Measurements from ENCODE around the gene MTERF4. TPM values are rescaled to one million over a fixed set of nuclear protein-coding genes. Genes with fewer than 3 reads are reported as not detected.

The MTERF4 gene
- total RNA-seq, 4 donors from 2014 or later = 28.9 to 60.5 (median 38.9) TPM

GRCh38 chr2:241065355-241065803, 36.7 kb downstream of the MTERF4 start:
- H3K4me1 ChIP-seq = peaks cover 0 to 23% (median 0%) of the 10 kb centered on the region in 4 donors
- H3K9me3 ChIP-seq = no peaks in the 10 kb centered on the region
- no peak overlapping the region for H3K27ac ChIP-seq
- WGBS, 2 donors = 74 to 82% methylated on average over 23 to 27 of the region's 27 CpGs
- H3K36me3 ChIP-seq = peaks cover 0 to 58% (median 0%) of the 10 kb centered on the region in 3 donors
- no peak overlapping the region for H3K4me3 ChIP-seq
- no peaks in the 10 kb centered on the region for H3K27me3 ChIP-seq
- no peak for DNase-seq (ENCODE audit: low spot score in 2 of 2)
- no peak for TF ChIP-seq EP300 (IDR thresholded peaks at IDR 0.05)
- no peak for TF ChIP-seq CTCF (IDR thresholded peaks at IDR 0.05)
- TF ChIP-seq POLR2A (IDR thresholded peaks at IDR 0.05) = no peak

GRCh38 chr2:241064802-241065354, 37.2 kb downstream of the MTERF4 start:
- peaks cover 0 to 53% (median 0%) of the 10 kb centered on the region in 3 donors for H3K36me3 ChIP-seq
- peak overlapping the region in 1 of 4 donors; percentile 32 for H3K27ac ChIP-seq
- peak in 1 of 2 donors; percentile 9 for DNase-seq (ENCODE audit: low spot score in 2 of 2)
- no peaks in the 10 kb centered on the region for H3K9me3 ChIP-seq
- TF ChIP-seq CTCF (IDR thresholded peaks at IDR 0.05) = no peak
- no peak for TF ChIP-seq EP300 (IDR thresholded peaks at IDR 0.05)
- TF ChIP-seq POLR2A (IDR thresholded peaks at IDR 0.05) = no peak
- no peaks in the 10 kb centered on the region for H3K27me3 ChIP-seq
- no peak overlapping the region for H3K4me3 ChIP-seq
- WGBS, 2 donors = 79 to 86% methylated on average over 14 to 20 of the region's 23 CpGs
- peaks cover 0 to 23% (median 0%) of the 10 kb centered on the region in 4 donors for H3K4me1 ChIP-seq

DNA sequence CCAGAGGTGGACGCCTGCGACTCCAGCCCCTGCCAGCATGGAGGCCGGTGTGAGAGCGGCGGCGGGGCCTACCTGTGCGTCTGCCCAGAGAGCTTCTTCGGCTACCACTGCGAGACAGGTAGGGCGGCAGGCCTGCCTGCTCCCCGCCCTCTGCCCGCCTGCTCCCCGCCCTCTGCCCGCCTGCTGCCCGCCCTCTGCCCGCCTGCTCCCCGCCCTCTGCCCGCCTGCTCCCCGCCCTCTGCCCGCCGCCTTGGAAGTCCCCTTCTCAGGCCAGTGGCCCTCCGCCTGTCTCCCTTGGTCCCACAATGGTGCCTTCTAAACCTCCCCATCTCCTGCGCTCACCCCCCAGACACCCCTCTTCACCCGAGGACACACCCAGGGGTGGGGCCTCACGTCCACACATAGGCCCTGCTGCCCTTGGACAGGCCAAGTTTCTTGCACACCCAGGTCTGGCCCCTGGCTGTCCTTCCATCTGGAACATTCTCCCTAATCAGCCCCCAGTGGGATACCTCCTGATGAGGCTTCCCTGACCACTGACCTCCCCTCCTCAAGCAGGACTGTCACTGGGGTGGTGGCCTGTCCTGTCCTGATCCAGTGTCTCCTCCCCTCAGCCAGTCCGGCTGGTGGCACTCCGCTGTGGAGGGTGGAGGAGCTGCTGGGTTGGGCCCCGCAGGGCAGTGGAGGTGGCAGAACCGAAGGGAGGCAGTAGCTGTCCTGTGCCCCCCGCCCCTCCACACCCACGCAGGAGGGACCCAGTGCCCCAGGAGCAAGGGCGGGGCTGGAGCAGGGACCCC, 37.9 kb downstream of the MTERF4 start:
- Histone ChIP-seq H3K27ac (peak overlapping the region in 1 of 4 donors; percentile 32), H3K4me3 (peak overlapping the region in 1 of 4 donors; percentile 31), H3K27me3 (no peaks in the 10 kb centered on the region), H3K4me1 (peaks cover 0 to 23% (median 0%) of the 10 kb centered on the region in 4 donors), H3K9me3 (no peaks in the 10 kb centered on the region), H3K36me3 (peaks cover 0 to 47% (median 0%) of the 10 kb centered on the region in 3 donors)
- DNase-seq (ENCODE audit: low spot score in 2 of 2) = peak in 1 of 2 donors; percentile 8
- TF ChIP-seq POLR2A (IDR thresholded peaks at IDR 0.05) (no peak), CTCF (IDR thresholded peaks at IDR 0.05) (no peak), EP300 (IDR thresholded peaks at IDR 0.05) (no peak)
- 40 to 52% methylated on average over 25 to 30 of the region's 32 CpGs for WGBS, 2 donors

DNA sequence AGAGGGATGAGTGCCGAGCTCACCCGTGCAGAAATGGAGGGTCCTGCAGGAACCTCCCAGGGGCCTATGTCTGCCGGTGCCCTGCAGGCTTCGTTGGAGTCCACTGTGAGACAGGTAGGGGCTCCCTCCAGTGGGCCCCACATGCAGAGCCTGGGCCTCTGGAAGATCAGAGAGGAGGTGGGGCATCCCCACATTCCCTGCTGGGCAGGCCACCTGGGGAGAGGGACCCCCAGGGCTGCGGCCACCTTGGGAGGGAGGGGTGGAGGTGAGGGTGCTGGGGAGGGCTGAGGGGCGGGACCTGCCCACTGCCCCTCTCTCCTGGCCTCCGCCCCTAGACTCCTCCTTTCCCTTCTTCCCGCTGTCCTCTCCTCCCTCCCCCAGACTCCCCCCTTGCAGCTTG, 38.5 kb downstream of the MTERF4 start:
- DNase-seq (ENCODE audit: low spot score in 2 of 2) = peak in 1 of 2 donors; percentile 11
- no peak overlapping the region for H3K27ac ChIP-seq
- H3K9me3 ChIP-seq = no peaks in the 10 kb centered on the region
- H3K4me1 ChIP-seq = peaks cover 0 to 23% (median 0%) of the 10 kb centered on the region in 4 donors
- WGBS, 2 donors = 46 to 54% methylated on average over 8 of the region's 8 CpGs
- peak overlapping the region in 1 of 4 donors; percentile 31 for H3K4me3 ChIP-seq
- H3K36me3 ChIP-seq = peaks cover 0 to 41% (median 0%) of the 10 kb centered on the region in 3 donors
- H3K27me3 ChIP-seq = no peaks in the 10 kb centered on the region
- no peak for TF ChIP-seq POLR2A (IDR thresholded peaks at IDR 0.05)
- TF ChIP-seq CTCF (IDR thresholded peaks at IDR 0.05) = no peak
- no peak for TF ChIP-seq EP300 (IDR thresholded peaks at IDR 0.05)

GRCh38 chr2:241063093-241063551, 39.0 kb downstream of the MTERF4 start:
- Histone ChIP-seq H3K9me3 (no peaks in the 10 kb centered on the region), H3K4me3 (no peak overlapping the region), H3K36me3 (peaks cover 0 to 36% (median 0%) of the 10 kb centered on the region in 3 donors), H3K27me3 (no peaks in the 10 kb centered on the region), H3K4me1 (peaks cover 0 to 23% (median 0%) of the 10 kb centered on the region in 4 donors), H3K27ac (no peak overlapping the region)
- WGBS, 2 donors = 48 to 55% methylated on average over 8 to 13 of the region's 13 CpGs
- DNase-seq (ENCODE audit: low spot score in 2 of 2) = no peak
- TF ChIP-seq POLR2A (IDR thresholded peaks at IDR 0.05) (no peak), EP300 (IDR thresholded peaks at IDR 0.05) (no peak), CTCF (IDR thresholded peaks at IDR 0.05) (no peak)
